Suprapubic skin (tissue), 4 donors: Measurements from ENCODE around the gene RGS9BP. TPM values are rescaled to one million over a fixed set of nuclear protein-coding genes. Genes with fewer than 3 reads are reported as not detected.

Source experiments
- DNase-seq, 2 donors: peaks; one replicate each; pipeline ENCODE4 v3.0.0-alpha.2; 2019; ENCODE audit warnings: low spot score in 2 of 2
- H3K27ac ChIP-seq: fragments of 200-600 bp; sonication (generic); one replicate; pipeline ENCODE4 v1.5.1; 2019
- H3K27me3 ChIP-seq: fragments of 200-600 bp; sonication (generic); one replicate; pipeline ENCODE4 v1.5.1; 2019
- H3K36me3 ChIP-seq: fragments of 200-600 bp; sonication (generic); one replicate; pipeline ENCODE4 v1.5.1; 2019
- H3K4me1 ChIP-seq: fragments of 200-600 bp; sonication (generic); one replicate; pipeline ENCODE4 v1.5.1; 2019
- H3K4me3 ChIP-seq: fragments of 200-600 bp; sonication (generic); one replicate; pipeline ENCODE4 v1.5.1; 2019; ENCODE audit warnings: mild to moderate bottlenecking
- H3K9me3 ChIP-seq: fragments of 200-600 bp; sonication (generic); one replicate; pipeline ENCODE4 v1.5.1; 2019
- CTCF ChIP-seq, 2 donors: fragments of 200-600 bp in 1 of 2; fragments of 450-650 bp in 1 of 2; sonication (generic) in 1 of 2; IDR thresholded peaks; one replicate each; pipeline ENCODE4 v1.5.1; 2016 to 2019; ENCODE audit warnings: antibody characterized with exemption in 2 of 2, mild to moderate bottlenecking in 1 of 2, moderate library complexity in 1 of 2
- EP300 ChIP-seq: sonication (generic); formaldehyde crosslinking; IDR thresholded peaks from one replicate; pipeline ENCODE4 v1.6.1; 2017; ENCODE audit warnings: antibody characterized with exemption
- POLR2A ChIP-seq, 2 donors: fragments of 450-650 bp; IDR thresholded peaks; one replicate each; pipeline ENCODE4 v1.6.1; 2017; ENCODE audit warnings: antibody characterized with exemption in 2 of 2, mild to moderate bottlenecking in 2 of 2, moderate library complexity in 2 of 2
- POLR2AphosphoS5 ChIP-seq, 3 donors: sonication (generic); formaldehyde crosslinking; IDR thresholded peaks; one replicate each; pipeline ENCODE4 v1.6.1; 2017; ENCODE audit warnings: antibody characterized with exemption in 3 of 3
- WGBS: methylation state at CpG from one replicate; pipeline ENCODE4 v1.1.5; 2018; 5-methylcytosine and 5-hydroxymethylcytosine counted together
- total RNA-seq, 4 donors: library from RNA; depleted of rRNA; stranded (reverse); fragments of >200 nt; gene quantifications; one replicate each; pipeline ENCODE4 v1.1.0, GENCODE V29; 2016

RGS9BP gene
- total RNA-seq, 4 donors from 2014 or later: 0.72 to 3.8 (median 1.3) TPM

- H3K4me3 ChIP-seq: no peak overlapping the region
- no peaks in the 10 kb centered on the region for H3K4me1 ChIP-seq
- no peak for DNase-seq
- 91% methylated on average over 5 of the region's 14 CpGs for WGBS
- no peaks in the 10 kb centered on the region for H3K9me3 ChIP-seq
- no peaks in the 10 kb centered on the region for H3K27me3 ChIP-seq
- H3K36me3 ChIP-seq: peaks cover 79% of the 10 kb centered on the region
- TF ChIP-seq CTCF (IDR thresholded peaks at IDR 0.05): no peak
- no peak for TF ChIP-seq POLR2A (IDR thresholded peaks at IDR 0.05)
- no peak for TF ChIP-seq EP300
- TF ChIP-seq POLR2AphosphoS5 (IDR thresholded peaks at IDR 0.05): no peak
- H3K27ac ChIP-seq: no peak overlapping the region
Measured at GRCh38 chr19:32637480-32637879, 38.2 kb upstream of the RGS9BP start.

GRCh38 chr19:32638625-32639024, 37.0 kb upstream of the RGS9BP start:
- H3K9me3 ChIP-seq: no peaks in the 10 kb centered on the region
- H3K4me1 ChIP-seq: no peaks in the 10 kb centered on the region
- no peak for TF ChIP-seq CTCF (IDR thresholded peaks at IDR 0.05)
- TF ChIP-seq POLR2A (IDR thresholded peaks at IDR 0.05): no peak
- TF ChIP-seq EP300: no peak
- no peak for TF ChIP-seq POLR2AphosphoS5 (IDR thresholded peaks at IDR 0.05)
- no peak overlapping the region for H3K27ac ChIP-seq
- 94% methylated on average over 7 of the region's 13 CpGs for WGBS
- no peak overlapping the region for H3K4me3 ChIP-seq
- no peaks in the 10 kb centered on the region for H3K27me3 ChIP-seq
- DNase-seq: no peak
- peaks cover 85% of the 10 kb centered on the region for H3K36me3 ChIP-seq

- peaks cover 92% of the 10 kb centered on the region for H3K36me3 ChIP-seq
- no peak for DNase-seq
Measured at GRCh38 chr19:32642771-32643170, 32.9 kb upstream of the RGS9BP start.

GRCh38 chr19:32646556-32646955, 29.1 kb upstream of the RGS9BP start:
- Histone ChIP-seq H3K27me3 (no peaks in the 10 kb centered on the region), H3K4me1 (no peaks in the 10 kb centered on the region), H3K36me3 (peaks cover 79% of the 10 kb centered on the region), H3K9me3 (no peaks in the 10 kb centered on the region), H3K4me3 (no peak overlapping the region), H3K27ac (no peak overlapping the region)
- WGBS: 92% methylated on average over 6 of the region's 6 CpGs
- TF ChIP-seq POLR2A (IDR thresholded peaks at IDR 0.05): no peak
- TF ChIP-seq EP300: no peak
- no peak for DNase-seq

More at GRCh38 chr19:32642771-32643170, 32.9 kb upstream of the RGS9BP start:
- WGBS: 92% methylated on average over 12 of the region's 12 CpGs
- Histone ChIP-seq H3K9me3 (no peaks in the 10 kb centered on the region), H3K27ac (no peak overlapping the region), H3K4me1 (no peaks in the 10 kb centered on the region), H3K4me3 (no peak overlapping the region), H3K27me3 (no peaks in the 10 kb centered on the region)
- TF ChIP-seq POLR2AphosphoS5 (IDR thresholded peaks at IDR 0.05): no peak
- TF ChIP-seq POLR2A (IDR thresholded peaks at IDR 0.05): no peak
- no peak for TF ChIP-seq EP300
- TF ChIP-seq CTCF (IDR thresholded peaks at IDR 0.05): no peak

- Histone ChIP-seq H3K27me3 (no peaks in the 10 kb centered on the region), H3K36me3 (peaks cover 75% of the 10 kb centered on the region), H3K4me3 (no peak overlapping the region), H3K27ac (no peak overlapping the region), H3K9me3 (no peaks in the 10 kb centered on the region), H3K4me1 (no peaks in the 10 kb centered on the region)
- no peak for DNase-seq
- WGBS: 88% methylated on average over 8 of the region's 8 CpGs
- TF ChIP-seq POLR2AphosphoS5 (IDR thresholded peaks at IDR 0.05) (no peak), POLR2A (IDR thresholded peaks at IDR 0.05) (no peak), EP300 (no peak), CTCF (IDR thresholded peaks at IDR 0.05) (no peak)
Measured at GRCh38 chr19:32647361-32647760, 28.3 kb upstream of the RGS9BP start.

GRCh38 chr19:32649751-32650150, 25.9 kb upstream of the RGS9BP start:
- no peak for DNase-seq
- Histone ChIP-seq H3K27ac (no peak overlapping the region), H3K9me3 (no peaks in the 10 kb centered on the region), H3K27me3 (no peaks in the 10 kb centered on the region), H3K36me3 (peaks cover 63% of the 10 kb centered on the region), H3K4me3 (no peak overlapping the region), H3K4me1 (peaks cover 2% of the 10 kb centered on the region)
- no peak for TF ChIP-seq POLR2AphosphoS5 (IDR thresholded peaks at IDR 0.05)
- TF ChIP-seq EP300: no peak
- 93% methylated on average over 6 of the region's 11 CpGs for WGBS
